HCT116 (cell line): Measurements from ENCODE around the gene CTDSP1. TPM values are rescaled to one million over a fixed set of nuclear protein-coding genes. Genes with fewer than 3 reads are reported as not detected.
A peak's percentile ranks its signal among the peaks of the same experiment; 100 is the strongest.

Source experiments
- ATAC-seq: fragments of 200-7000 bp; cut with Tn5 transposase; 2 replicates; pipeline ENCODE4 v1.9.1; 2020; ENCODE audit warnings: mild to moderate bottlenecking, moderate library complexity
- BruUV-seq: library from RNA; stranded (reverse); fragments of 400-500 nt; replicated peaks from 2 replicates; lab custom pipeline; 2021; lab: Mats Ljungman, UMichigan
- CTCF ChIA-PET: fragments of 300-600 bp; sonication (Branson Sonifier 250); formaldehyde crosslinking; loops from one replicate; lab custom pipeline; 2021; ENCODE audit warnings: antibody characterized with exemption; lab: Charles Lee
- POLR2A ChIA-PET: fragments of 300-600, 350-600 bp; sonication (Branson Sonifier 250); formaldehyde crosslinking; loops from one replicate; lab custom pipeline; 2021; ENCODE audit warnings: antibody characterized with exemption; lab: Charles Lee
- RAD21 ChIA-PET, 2 experiments: fragments of 300-600 bp; sonication (Branson Sonifier 250); formaldehyde crosslinking; loops; one replicate each; lab custom pipeline; 2023; ENCODE audit warnings: low total read pairs in 2 of 2; ENCODE audit not compliant: uncharacterized antibody in 2 of 2, unreplicated experiment in 2 of 2, low non-redundant PET in 1 of 2; lab: Charles Lee
- DNase-seq: peaks from one replicate; pipeline ENCODE4 v3.0.0-alpha.2; 2010; ENCODE audit warnings: low read depth, low spot score
- H2AFZ ChIP-seq: fragments of 200-600 bp; shearing (Covaris generic), sonication (generic); 2 replicates; pipeline ENCODE4 v1.6.1; 2017; ENCODE audit warnings: low read depth, mixed run types, mixed read lengths, antibody characterized with exemption, low read length; ENCODE audit not compliant: poor library complexity, severe bottlenecking
- H3K27ac ChIP-seq: 2 replicates; pipeline ENCODE4 v1.5.1; 2012; ENCODE audit warnings: low read depth, low read length
- H3K27me3 ChIP-seq: fragments of 200-600 bp; sonication (generic); 2 replicates; pipeline ENCODE4 v1.6.1; 2016; ENCODE audit warnings: mixed run types, low read length, mixed read lengths; ENCODE audit not compliant: insufficient read depth
- H3K36me3 ChIP-seq, 2 experiments: fragments of 200-500 bp in 1 of 2; fragments of 200-600 bp in 1 of 2; sonication (Bioruptor generic) in 1 of 2; sonication (generic) in 1 of 2; 2 replicates each; pipeline versions ENCODE4 v1.5.1 to v1.6.1; 2014 to 2016; ENCODE audit warnings: low read length in 2 of 2, inconsistent platforms in 1 of 2, mixed read lengths in 1 of 2, mixed run types in 1 of 2; ENCODE audit not compliant: insufficient read depth in 2 of 2, control insufficient read depth in 1 of 2
- H3K4me1 ChIP-seq, 2 experiments: fragments of 200-600 bp in 1 of 2; sonication (generic) in 1 of 2; 2 replicates each; pipeline versions ENCODE4 v1.5.1 to v1.6.1; 2012 to 2017; ENCODE audit warnings: low read length in 2 of 2, inconsistent platforms in 1 of 2, mild to moderate bottlenecking in 1 of 2, mixed read lengths in 1 of 2, mixed run types in 1 of 2, moderate library complexity in 1 of 2; ENCODE audit not compliant: insufficient read depth in 2 of 2, control insufficient read depth in 1 of 2
- H3K4me2 ChIP-seq: fragments of 200-600 bp; sonication (generic); 2 replicates; pipeline ENCODE4 v1.6.1; 2017; ENCODE audit warnings: mixed run types, low read length, mixed read lengths
- H3K4me3 ChIP-seq, 2 experiments: fragments of 200-600 bp in 1 of 2; sonication (generic) in 1 of 2; replicated peaks in 1 of 2; 2 replicates each; pipeline ENCODE4 v1.5.1; 2011 to 2016; ENCODE audit warnings: low read length in 2 of 2, control low read depth in 1 of 2, low read depth in 1 of 2, mild to moderate bottlenecking in 1 of 2, mixed read lengths in 1 of 2, mixed run types in 1 of 2
- H3K79me2 ChIP-seq: fragments of 200-600 bp; sonication (generic); 2 replicates; pipeline ENCODE4 v1.6.1; 2017; ENCODE audit warnings: mild to moderate bottlenecking, mixed run types, low read length, moderate library complexity, mixed read lengths; ENCODE audit not compliant: insufficient read depth
- H3K9ac ChIP-seq: fragments of 200-600 bp; sonication (generic); 2 replicates; pipeline ENCODE4 v1.6.1; 2016; ENCODE audit warnings: low read length, mixed read lengths
- H3K9me2 ChIP-seq: fragments of 200-600 bp; sonication (generic), shearing (Covaris generic); 2 replicates; pipeline ENCODE4 v1.6.1; 2017; ENCODE audit warnings: mixed run types, mild to moderate bottlenecking, moderate library complexity; ENCODE audit not compliant: insufficient read depth
- H3K9me3 ChIP-seq, 2 experiments: fragments of 200-500 bp in 1 of 2; fragments of 200-600 bp in 1 of 2; sonication (Bioruptor generic) in 1 of 2; sonication (generic) in 1 of 2; 2 replicates each; pipeline ENCODE4 v1.6.1; 2014 to 2017; ENCODE audit warnings: low read length in 2 of 2, mixed read lengths in 2 of 2, inconsistent platforms in 1 of 2, low read depth in 1 of 2, mild to moderate bottlenecking in 1 of 2, mixed run types in 1 of 2, moderate library complexity in 1 of 2; ENCODE audit not compliant: control insufficient read depth in 1 of 2, insufficient read depth in 1 of 2
- H4K20me1 ChIP-seq: fragments of 200-600 bp; sonication (generic), shearing (Covaris generic); 2 replicates; pipeline ENCODE4 v1.6.1; 2017; ENCODE audit warnings: mixed run types, mild to moderate bottlenecking, moderate library complexity; ENCODE audit not compliant: insufficient read depth
- CBX3 ChIP-seq: IDR thresholded peaks from 2 replicates; pipeline ENCODE4 v1.6.1; 2012; ENCODE audit warnings: low read depth
- EGR1 ChIP-seq: IDR thresholded peaks from 2 replicates; pipeline ENCODE4 v1.6.1; 2012; ENCODE audit warnings: low read depth
- ELF1 ChIP-seq: IDR thresholded peaks from 2 replicates; pipeline ENCODE4 v1.6.1; 2012; ENCODE audit warnings: low read depth, borderline replicate concordance
- EZH2 ChIP-seq: fragments of 200-600 bp; sonication (generic); IDR thresholded peaks from 2 replicates; pipeline ENCODE4 v1.6.1; 2017; ENCODE audit warnings: antibody characterized with exemption, mixed run types
- FOSL1 ChIP-seq: IDR thresholded peaks from 2 replicates; pipeline ENCODE4 v1.6.1; 2012; ENCODE audit warnings: low read depth
- JUND ChIP-seq: IDR thresholded peaks from 2 replicates; pipeline ENCODE4 v1.6.1; 2012
- POLR2A ChIP-seq: IDR thresholded peaks from 2 replicates; pipeline ENCODE4 v1.7.0; 2011; ENCODE audit warnings: borderline replicate concordance; ENCODE audit not compliant: insufficient read depth, insufficient read length; ENCODE audit errors: extremely low read depth
- POLR2AphosphoS5 ChIP-seq: IDR thresholded peaks from 2 replicates; pipeline ENCODE4 v1.6.1; 2011; ENCODE audit warnings: mild to moderate bottlenecking, low read depth, low read length, moderate library complexity
- SIN3A ChIP-seq: IDR thresholded peaks from 2 replicates; pipeline ENCODE4 v1.6.1; 2012; ENCODE audit warnings: low read depth
- SP1 ChIP-seq: IDR thresholded peaks from 2 replicates; pipeline ENCODE4 v1.6.1; 2012; ENCODE audit warnings: low read depth
- SRF ChIP-seq: IDR thresholded peaks from 2 replicates; pipeline ENCODE4 v1.6.1; 2012; ENCODE audit warnings: low read depth
- TCF7L2 ChIP-seq: IDR thresholded peaks from 2 replicates; pipeline ENCODE4 v1.7.0; 2011; ENCODE audit warnings: borderline replicate concordance, inconsistent platforms; ENCODE audit not compliant: insufficient read depth, insufficient read length; ENCODE audit errors: extremely low read depth
- ZNF274 ChIP-seq: fragments of 200-500 bp; sonication (Bioruptor generic); IDR thresholded peaks from 2 replicates; pipeline ENCODE4 v1.6.1; 2014; ENCODE audit warnings: mild to moderate bottlenecking, low read depth, low read length, inconsistent platforms
- intact Hi-C: fragments of 100-400 bp; cut with micrococcal nuclease; formaldehyde crosslinking; loops from 2 replicates; pipeline ENCODE4 v1.10.0; 2022
- total RNA-seq: library from RNA; stranded (reverse); gene quantifications from one replicate; pipeline ENCODE4 v1.2.1, GENCODE V29; 2021; ENCODE audit not compliant: unreplicated experiment
- TF ChIP-seq, protein P1 (sequence below): IDR thresholded peaks from 2 replicates; pipeline ENCODE4 v1.6.1; 2012; ENCODE audit warnings: low read depth
- TF ChIP-seq, protein P2 (sequence below): IDR thresholded peaks from 2 replicates; pipeline ENCODE4 v1.6.1; 2012

Gene CTDSP1
- total RNA-seq, 1 experiment from 2014 or later: 90.7 TPM

DNA sequence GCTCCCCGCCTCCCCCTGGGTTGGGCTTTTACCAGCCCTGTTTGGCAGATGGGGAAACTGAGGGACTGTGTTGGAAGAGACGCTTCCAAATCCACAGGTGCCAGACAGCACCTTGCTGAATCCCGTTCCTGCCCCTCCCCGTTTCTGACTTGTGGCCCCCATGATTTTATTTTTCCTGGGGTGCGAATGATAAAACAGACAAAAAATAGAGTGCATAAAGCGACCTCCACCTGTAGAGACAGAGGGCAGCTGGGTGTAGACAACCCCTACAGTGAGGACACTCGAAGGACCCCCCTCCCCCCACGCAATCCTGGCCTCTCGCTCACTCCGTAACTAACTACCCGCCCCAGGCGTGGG, 2.2 kb upstream of the CTDSP1 start:
- ChIA-PET CTCF (interaction anchor here (0.8 to 2.6 kb wide), 2 partner anchors 126 to 450 kb away, joined by 4 to 22 read pairs; partner anchors contain the start of genes AAMP and PNKD), POLR2A (interaction anchor here (1.3 kb wide), 1 partner anchor 111 kb away, joined by 3 read pairs; no protein-coding TSS in a partner anchor), RAD21 (no interaction called here)
- ATAC-seq (no peak), DNase-seq (no peak)
- H3K36me3 ChIP-seq: peaks cover under 1 to 8% of the 10 kb centered on the region in 2 experiments; a peak in 2 of 4 replicates
- H3K9ac ChIP-seq: peak overlapping the region; percentile 92
- H3K9me3 ChIP-seq: no peaks in the 10 kb centered on the region
- intact Hi-C loops: loop anchor here (2.0 kb wide), 1 partner anchor 105 kb away; the partner anchor contains the start of gene TMBIM1
- peak overlapping the region; percentile 99 for H3K27ac ChIP-seq
- no peaks in the 10 kb centered on the region for H4K20me1 ChIP-seq
- H3K27me3 ChIP-seq: no peaks in the 10 kb centered on the region
- H3K9me2 ChIP-seq: no peaks in the 10 kb centered on the region
- BruUV-seq: TSS peak; percentile 77
- H2AFZ ChIP-seq: no peak overlapping the region
- H3K4me1 ChIP-seq: peaks cover 28 to 62% of the 10 kb centered on the region in 2 experiments
- peak overlapping the region; percentile 90 for H3K4me2 ChIP-seq
- H3K4me3 ChIP-seq: peak overlapping the region; percentile 63 to 85
- peaks cover 36% of the 10 kb centered on the region for H3K79me2 ChIP-seq
- TF ChIP-seq SRF (no peak), TCF7L2 (no peak), SP1 (no peak), CBX3 (no peak), EZH2 (no peak), EGR1 (no peak), POLR2A (no peak), FOSL1 (no peak), ZNF274 (no peak), ELF1 (no peak), JUND (no peak), POLR2AphosphoS5 (no peak), SIN3A (no peak)
- TF ChIP-seq, protein P1, sequence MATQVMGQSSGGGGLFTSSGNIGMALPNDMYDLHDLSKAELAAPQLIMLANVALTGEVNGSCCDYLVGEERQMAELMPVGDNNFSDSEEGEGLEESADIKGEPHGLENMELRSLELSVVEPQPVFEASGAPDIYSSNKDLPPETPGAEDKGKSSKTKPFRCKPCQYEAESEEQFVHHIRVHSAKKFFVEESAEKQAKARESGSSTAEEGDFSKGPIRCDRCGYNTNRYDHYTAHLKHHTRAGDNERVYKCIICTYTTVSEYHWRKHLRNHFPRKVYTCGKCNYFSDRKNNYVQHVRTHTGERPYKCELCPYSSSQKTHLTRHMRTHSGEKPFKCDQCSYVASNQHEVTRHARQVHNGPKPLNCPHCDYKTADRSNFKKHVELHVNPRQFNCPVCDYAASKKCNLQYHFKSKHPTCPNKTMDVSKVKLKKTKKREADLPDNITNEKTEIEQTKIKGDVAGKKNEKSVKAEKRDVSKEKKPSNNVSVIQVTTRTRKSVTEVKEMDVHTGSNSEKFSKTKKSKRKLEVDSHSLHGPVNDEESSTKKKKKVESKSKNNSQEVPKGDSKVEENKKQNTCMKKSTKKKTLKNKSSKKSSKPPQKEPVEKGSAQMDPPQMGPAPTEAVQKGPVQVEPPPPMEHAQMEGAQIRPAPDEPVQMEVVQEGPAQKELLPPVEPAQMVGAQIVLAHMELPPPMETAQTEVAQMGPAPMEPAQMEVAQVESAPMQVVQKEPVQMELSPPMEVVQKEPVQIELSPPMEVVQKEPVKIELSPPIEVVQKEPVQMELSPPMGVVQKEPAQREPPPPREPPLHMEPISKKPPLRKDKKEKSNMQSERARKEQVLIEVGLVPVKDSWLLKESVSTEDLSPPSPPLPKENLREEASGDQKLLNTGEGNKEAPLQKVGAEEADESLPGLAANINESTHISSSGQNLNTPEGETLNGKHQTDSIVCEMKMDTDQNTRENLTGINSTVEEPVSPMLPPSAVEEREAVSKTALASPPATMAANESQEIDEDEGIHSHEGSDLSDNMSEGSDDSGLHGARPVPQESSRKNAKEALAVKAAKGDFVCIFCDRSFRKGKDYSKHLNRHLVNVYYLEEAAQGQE: no peak
- TF ChIP-seq, protein P2, sequence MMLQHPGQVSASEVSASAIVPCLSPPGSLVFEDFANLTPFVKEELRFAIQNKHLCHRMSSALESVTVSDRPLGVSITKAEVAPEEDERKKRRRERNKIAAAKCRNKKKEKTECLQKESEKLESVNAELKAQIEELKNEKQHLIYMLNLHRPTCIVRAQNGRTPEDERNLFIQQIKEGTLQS: no peak
